NOMO-1 treated with DMSO at 0.1 percent for 48 hours (cell line): ENCODE measurements around the gene TMCC2.

Source experiments
- DNase-seq: peaks from one replicate; lab custom pipeline; 2025; ENCODE audit not compliant: unreplicated experiment; lab: John Stamatoyannopoulos, UW

The TMCC2 gene

DNA sequence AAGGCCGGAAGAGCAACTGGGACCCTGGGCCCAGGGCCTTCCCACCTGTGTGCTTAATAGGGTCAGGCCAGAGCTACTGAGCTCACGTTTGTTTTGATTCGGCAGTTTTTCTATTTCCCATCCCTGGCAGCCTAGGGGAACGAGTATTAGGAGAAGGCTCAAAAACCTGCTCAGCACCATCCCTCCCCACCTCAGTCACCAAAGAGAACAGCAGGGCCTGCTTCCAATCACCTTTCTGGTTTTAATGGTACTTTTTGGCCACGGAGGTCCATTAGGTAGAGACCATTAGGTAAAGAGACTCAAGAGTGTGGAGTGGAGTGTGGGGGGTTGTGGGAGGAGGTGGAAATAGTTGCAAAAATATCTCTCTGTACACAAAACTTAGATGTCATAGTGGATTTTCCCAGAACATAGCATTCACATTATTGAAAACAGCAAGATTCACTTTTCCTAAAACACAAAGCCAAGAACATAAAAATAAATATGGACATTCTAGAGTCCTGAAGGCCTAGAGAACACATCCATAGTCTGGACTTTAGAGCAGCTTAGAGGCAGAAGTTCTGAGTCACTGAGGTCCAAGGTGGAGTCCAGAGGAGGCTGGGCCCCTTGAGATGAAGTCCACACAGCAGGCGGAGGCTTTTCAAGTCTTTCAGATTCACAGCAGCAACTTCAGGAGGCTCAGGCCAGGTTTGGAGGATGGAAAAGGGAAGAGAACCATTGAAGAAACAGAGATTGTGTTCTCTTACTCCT, 74.3 kb downstream of the TMCC2 start:
- no peak for DNase-seq

DNA sequence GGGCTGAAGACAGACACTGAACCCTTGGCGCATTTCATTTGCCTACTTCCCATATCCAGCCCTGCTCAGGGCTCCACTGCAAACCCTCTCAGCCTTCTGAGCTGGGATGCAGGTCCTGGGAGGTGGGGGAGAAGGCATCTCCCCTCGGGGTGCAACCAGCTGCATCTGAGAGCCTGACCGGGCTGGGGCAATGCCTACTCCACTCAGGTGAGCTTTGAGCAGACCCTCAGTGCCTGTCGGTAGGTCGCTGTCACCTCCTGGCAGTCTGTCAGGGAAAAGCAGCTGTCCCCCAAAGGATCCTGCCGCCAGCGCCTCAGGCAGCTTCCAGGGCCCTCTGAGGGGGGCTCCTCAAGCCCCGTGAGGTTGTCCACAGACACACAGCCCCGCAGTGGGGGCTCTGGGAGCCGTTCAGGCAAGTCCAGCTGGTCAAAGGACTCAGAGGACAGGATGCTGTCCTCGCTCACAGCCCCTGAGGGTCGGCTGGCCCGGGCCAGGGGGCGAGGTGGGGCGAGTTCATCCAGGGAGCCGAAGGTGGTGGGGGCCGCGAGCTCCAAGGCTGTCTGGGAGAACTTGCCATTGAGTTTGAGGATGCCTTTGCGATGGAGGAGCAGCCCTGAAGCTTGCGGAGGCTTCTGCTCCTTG, 75.6 kb downstream of the TMCC2 start:
- DNase-seq: no peak

DNA sequence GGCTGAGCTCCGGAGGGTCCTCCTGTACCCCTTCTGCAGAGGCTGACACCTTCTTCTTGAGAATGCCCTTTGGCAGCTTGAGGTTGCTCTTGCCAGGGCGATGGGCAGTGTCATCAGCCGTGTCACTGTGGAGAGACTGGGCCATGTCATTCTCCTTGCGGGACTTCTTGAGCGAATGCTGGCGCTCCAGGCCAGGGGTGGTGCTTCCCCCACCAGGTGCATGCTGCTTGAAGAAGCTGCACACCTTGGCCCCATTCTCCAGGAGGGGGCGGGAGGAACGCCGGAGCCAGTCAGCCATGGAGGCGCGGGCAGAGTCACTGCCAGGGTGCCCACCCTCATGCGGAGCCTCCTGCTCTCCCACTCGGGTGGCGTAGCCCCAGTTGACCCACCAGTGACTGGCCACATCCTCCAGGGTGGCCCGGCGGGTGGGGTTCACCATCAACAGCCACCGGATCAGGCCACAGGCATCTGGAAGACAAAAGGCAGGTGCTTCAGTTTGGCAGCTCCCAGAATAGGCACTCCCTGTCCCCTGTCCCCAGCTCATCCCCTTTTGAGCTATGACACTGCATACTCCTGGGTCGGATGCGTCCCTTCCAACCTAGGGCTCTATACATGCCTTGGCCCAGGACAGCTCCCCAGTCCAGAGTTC, 76.4 kb downstream of the TMCC2 start:
- no peak for DNase-seq

DNA sequence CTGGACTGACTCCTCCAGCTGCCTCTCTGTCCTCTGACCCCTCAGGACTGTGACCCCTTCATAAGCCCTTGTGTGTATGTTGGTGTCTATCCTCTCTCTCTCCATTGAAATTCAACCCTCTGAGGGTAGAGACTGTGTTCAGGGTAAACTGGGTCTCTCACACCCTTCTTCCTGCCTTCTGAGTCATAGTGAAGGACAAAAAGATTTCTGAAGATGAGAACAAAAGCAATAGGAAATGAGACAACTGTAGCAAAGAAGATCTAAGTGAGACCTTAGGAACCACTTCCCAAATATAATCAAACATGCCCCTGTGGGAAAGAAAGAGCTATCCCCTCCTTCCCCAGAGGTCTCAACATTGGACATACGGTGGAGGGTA, 76.9 kb downstream of the TMCC2 start:
- no peak for DNase-seq

DNA sequence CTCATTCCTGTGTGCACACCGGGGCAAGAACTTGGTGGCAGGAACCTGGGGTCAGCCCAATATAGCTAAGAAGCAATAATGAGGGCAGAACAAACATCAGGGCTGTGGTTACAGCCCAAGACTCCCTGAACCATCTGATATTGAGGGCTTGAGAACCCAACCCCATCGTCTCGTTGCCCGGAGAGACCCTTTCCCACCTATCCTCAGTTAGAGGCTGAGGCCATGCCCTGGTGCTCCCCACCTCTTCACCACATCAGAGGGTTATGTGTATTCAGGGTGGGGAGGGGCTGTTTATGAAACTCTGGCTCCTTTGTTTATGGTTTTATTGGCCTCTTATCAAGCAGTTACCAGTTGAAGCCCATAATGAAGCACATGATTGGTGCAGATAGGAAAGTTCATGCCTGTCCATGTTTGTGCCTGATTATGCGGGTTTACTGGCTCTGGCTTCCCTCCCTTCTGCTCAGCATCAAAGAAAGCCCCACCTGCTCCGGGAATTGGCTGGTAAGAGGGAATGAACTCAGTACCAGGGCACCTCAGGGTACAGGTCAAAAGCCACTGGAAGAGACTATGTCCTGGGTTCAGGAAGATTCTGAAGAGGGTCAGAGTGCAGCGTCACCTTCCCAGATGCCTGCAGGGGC, 79.3 kb downstream of the TMCC2 start:
- no peak for DNase-seq

DNA sequence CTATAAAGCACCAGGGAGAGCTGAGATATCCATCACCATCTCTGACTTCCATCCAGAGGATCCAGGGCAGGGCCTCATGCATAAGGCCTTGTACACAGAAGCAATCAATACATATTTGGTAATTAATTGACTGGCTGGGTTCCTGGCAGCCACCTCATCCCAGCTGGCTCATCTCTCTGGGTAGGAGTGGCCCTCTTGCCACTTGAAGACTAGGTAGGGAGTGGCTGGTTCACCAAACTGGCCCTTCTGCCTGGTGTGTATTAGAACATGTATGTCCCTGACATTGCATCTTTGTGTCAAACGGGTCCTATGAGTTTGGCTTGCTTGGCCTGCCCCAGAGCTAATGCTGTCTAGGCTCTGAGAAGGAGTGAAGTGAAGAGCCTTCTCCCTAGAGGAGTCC, 82.0 kb downstream of the TMCC2 start:
- no peak for DNase-seq

DNA sequence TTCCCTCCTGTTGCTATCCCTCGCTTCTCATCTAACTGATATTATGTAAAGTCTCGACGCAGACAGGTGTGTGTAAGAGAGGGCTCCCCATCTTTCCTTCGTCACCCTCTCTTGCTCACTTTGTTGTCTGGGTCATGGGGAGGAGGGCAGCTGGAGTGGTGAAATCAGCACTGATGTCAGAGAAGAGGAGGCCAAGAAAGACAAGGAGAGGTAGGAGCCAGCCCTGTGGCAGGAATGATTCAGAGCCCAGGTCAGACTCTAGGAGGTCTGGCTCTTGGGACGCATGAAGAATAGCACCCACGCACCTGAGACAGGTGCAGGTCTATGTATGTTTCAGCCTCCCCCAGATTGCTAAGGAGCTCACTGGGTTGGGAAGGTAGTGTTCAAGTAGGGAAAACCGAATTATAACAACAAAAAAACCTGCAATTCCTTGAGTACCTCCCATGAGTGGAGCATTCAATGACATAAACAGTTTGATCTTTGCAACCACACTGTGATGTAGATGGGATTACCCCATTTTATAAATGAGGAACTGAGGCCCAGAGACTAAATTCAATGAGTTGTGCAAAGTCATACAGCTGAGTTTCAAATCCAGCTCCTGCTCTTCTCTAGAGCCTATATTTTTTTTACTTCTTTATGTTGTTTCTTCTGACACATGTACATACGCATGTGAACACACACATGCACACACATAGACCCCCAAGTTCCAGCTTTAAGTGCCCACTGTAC, 83.4 kb downstream of the TMCC2 start:
- DNase-seq: peak; percentile 73

DNA sequence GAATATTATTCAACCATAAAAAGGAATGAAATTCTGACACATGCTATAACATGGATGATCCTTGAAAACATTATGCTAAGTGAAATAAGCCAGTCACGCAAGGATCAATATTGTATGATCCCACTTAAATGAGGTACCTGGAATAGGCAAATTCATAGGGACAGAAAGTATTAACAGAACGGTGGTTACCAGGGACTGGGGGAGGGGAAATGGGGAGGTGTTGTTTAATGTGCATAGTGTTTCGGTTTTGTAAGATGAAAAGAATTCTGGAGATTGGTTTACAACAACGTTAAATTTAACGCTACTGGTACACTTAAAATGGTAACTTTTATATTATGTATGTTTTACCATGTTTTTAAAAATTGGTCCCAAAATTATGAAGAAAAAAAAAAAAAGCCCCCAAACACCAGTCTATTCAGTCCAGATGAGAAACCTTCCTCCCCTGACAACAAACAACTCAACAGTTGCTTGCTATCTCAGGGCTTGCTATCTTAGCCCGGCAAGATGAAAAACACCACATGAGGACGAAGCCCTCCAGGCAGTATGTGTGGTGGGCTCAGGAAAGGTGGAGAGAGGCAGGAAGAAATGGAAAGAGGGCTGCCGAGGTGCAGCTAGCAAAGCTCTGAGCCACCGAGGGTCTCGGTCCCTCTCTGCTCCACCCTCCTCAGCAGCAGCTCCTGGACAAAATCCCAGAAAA, 85.3 kb downstream of the TMCC2 start:
- no peak for DNase-seq

DNA sequence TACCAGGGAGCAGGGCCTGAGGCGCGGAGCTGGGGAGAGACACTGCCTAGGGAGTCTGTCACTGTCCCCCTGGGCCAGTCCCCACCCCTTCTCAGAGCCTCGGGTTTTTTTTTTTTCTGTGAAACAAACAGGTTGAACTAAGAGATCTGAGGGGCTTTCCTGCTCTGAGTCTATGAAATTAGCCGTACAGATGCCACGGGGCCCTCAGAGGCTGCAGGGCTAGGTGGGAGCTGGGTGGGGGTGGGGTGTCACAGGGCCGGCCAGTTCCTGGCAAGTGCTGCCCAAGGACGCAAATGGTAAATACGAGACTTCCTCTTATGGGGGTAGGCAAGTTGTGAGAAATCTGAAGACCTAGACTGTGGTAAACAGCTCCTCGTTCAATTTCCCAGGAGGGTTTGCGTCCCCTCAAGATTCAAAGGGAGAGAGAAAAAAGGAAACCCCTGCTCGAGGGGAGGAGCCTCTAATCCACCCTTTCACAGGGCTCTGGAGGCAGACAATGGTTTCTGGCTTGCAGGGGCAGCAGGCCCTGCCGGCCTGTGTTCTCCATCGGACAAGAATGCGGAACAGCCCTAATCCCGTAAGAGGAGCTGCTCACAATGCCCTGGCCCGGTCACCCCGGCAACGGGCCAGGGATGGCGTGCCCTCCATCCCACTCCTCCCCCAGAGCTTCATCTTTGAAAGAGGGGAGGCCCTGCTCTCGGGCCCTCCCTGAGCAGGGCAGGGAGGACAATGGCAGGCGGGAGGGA, 86.0 kb downstream of the TMCC2 start:
- DNase-seq: peak; percentile 36

DNA sequence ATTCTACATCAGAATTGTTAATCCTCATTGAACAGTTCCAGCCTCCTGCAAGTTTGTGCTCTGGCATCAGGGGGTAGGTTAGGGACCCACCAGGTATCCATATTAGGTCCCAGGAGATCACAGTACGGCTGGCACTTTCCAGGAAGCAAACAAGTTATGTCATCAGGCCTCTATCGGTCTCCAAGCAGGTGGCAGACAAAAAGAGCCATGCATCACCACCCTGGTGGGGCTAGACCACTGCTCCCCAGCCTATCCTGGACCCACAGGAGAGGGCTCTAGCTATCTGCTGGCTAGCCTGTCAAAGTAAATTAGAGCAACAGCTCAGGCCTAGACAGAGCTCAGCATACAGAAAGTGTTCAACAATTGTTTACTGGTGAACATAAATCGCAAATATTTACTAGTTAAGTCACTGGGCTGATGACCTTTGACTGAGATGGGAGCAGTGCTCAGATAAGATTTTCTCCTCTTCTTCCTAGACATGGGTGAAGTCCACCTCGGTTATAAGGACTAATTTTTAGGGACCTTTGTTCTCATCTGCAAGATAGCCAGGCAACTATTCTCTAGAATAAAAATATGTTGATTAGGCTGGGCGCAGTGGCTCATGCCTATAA, 87.4 kb downstream of the TMCC2 start:
- DNase-seq: no peak

DNA sequence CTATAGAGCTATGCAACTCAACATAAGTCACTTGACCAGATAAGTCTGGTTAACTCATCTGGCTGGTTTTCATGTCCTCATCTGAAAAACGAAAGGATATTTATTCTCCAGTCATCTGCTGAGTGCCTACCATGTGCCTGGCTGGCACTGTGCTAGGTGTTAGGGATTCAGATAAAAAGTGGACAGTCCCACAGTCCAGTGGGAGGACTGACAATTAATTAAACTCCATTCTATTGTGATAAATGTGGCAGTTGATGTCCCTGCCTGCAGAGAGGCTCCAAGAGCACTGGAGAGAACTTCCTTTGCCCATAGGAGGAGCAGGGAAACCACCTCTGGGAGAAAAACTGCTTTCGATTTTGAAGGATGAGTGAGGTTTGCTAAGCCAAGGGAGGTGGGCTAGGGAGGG, 88.4 kb downstream of the TMCC2 start:
- no peak for DNase-seq

DNA sequence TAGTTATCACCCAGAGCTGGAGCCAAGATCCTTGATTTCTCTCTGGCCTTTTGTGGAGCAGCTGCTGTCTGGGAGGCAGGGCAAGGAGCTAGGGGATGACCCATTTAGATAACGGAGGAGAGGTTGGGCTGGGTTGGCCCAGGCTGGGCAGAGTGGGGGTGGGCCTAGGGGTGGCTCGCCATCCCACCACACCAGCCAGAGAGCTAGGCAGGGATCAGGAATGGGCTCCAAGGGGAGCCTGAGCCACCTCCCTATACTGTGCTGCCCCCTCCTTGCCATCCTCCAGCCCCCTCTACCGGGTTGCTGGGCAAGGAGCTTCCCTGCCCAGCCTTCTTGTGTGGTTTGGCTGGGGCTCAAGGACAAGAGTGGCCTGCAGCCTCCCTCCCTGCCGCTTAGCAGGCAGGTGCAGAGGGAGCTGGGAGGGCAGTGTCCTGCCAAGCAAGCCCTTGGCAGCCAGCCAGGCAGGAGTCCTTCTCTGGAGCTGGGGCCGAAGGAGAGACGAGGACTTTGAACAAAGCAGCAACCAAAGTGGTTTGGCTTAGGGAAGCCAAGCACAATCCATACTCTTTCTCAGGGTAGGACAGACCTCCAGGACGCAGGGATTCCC, 89.7 kb downstream of the TMCC2 start:
- no peak for DNase-seq

DNA sequence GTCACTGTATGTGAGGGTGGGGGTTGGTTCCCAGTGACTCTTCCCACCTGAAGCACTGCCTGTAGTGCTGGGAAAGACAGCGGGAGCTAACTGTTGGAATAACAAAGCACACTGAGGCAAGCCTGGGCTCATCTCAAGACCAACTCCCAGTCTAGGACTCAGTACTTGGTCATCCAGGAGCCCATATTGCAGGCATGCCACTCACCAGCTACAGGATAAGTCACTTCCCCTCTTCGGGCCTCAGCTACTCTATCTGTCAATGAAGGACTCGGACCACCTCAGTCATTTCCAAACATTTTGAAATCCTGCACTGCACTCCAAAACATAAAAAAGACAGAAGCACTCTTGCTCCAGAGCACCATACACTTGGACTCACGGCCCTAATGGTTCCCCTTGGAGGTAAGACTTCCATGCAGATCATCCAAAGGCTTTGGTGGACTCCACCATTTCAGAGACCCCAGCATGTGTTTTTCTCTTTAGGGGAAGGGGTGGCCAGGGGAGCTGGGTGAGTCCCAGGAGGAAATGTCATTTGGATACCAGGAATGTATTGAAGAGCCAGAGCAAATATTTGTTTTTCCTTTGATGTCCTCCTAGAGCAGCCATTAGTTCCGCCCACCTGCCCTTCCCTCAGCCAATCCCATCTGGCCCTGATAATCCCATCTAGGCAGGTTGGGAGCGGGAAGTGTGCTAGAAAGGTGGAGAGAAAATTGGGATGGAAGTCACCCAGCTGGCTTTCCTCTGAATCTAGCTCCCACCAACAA, 90.7 kb downstream of the TMCC2 start:
- no peak for DNase-seq

DNA sequence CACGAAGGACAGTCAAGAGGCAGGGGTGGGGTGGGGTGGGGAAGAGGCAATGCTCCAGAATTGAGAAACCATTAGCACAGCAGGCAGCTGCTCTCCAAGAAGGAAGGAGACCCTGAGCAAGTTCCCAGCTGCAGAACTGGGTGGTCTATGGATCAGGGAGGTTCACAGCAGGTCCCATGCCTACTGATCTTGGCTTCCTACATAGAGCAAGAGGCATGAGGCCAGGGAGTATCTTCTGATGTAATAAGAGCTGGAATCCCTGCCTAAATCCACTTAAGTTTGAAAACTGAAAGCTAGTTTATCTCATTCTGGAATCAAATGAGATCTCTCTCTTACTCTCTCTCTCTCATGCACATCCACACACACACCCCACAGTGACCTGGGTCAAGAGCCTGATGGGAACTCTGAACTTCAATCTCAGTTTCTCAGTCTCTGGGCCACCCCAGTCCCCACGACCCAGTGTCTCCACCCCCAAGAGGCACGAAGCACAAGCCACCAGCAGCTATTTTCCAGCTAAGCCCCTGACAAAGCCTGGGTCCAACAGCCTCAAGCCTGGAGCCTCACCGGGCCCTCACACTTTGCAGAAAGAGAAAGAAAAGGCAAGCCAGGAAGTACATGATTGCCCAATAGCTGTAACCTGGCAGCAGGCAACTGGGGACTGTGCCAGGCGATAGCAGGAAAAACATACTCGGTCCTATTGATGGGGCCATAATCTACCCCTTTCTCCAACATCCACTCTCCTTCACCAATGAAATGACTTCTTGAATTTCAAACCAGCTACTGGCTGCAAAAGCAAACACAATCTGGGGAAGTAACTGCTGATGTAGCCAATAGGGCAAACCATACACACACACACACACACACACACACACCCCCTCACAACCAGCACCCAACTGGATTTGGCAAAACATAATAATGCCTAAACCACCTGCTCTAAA, 91.6 kb downstream of the TMCC2 start:
- DNase-seq: peak; percentile 68

DNA sequence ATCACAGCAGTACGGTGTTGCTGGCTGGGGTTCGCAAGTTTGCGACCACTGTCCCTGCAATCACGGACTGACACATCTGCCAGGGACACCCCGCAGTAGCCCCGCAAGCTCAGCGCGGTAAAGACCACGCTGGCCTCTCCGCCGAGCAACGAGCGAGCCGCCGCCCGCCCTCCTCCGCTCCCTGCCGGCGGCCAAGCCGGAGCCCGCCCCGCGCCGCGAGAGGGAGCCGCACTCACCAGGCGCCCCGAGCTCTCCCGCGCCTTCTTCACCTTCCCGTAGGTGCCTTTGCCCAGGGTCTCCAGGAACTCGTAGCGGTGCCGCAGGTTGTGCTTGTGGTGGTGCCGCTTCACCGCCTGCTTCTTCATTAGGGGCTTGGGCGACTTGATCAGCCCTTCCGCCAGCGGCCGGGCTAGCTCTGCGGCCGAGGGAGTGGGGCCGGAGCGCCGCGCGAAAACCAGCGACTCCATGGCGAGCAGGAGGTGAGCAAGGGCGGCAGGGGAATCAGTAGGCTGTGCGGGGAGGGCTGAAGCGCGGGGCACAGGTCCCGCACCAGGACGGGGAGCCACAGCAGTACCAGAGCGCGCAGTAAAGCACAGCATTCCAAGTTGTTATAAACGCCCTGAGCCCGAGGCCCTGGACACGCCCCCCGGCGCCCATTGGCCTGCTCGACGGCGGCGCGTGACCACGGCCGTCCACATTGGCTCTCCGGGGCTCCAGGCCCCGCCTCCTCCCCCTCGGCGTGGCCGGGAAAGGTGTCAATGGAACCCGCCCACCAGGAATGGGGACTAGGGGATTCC, 93.6 kb downstream of the TMCC2 start, which contains the start of gene NUAK2:
TSS of gene NUAK2 (minus strand) at position 584 of the 797 bp plus-strand sequence. CDS start at position 467, 117 bp downstream.
- DNase-seq: peak; percentile 44

DNA sequence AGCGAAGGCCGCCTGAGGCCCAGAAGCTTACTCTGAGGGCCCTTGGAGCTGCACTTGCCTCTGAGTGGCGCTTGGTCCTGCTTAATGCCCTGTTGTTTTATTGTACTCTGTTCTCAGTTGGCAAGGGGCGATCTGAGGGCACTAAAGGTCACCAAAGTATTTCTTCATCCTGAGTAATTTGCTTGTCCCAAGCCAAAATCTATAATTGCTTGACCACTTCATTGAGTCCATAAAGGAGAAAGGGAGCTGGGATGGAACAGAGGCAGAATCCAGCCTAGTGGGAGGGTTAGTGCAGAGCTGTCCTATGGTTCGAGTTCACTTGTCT, 94.2 kb downstream of the TMCC2 start:
- no peak for DNase-seq
